Smooth muscle cell (in vitro differentiated cells): ENCODE results near the gene SEMA4D. TPM values are rescaled to one million over a fixed set of nuclear protein-coding genes. Genes with fewer than 3 reads are reported as not detected.

ENCODE experiments used
- DNase-seq: peaks from one replicate; lab custom pipeline; 2025; ENCODE audit not compliant: unreplicated experiment; lab: John Stamatoyannopoulos, UW
- H2AFZ ChIP-seq: fragments of 200-600 bp; sonication (generic); 2 replicates; pipeline ENCODE4 v1.6.0; 2016; ENCODE audit warnings: antibody characterized with exemption, low read depth, mild to moderate bottlenecking
- H3F3A ChIP-seq: fragments of 200-600 bp; sonication (generic); 2 replicates; pipeline ENCODE4 v1.6.0; 2017; ENCODE audit warnings: antibody characterized with exemption, low read depth
- H3K27ac ChIP-seq: fragments of 200-600 bp; sonication (generic); 2 replicates; pipeline ENCODE4 v1.5.1; 2016; ENCODE audit warnings: low read depth, mild to moderate bottlenecking
- H3K27me3 ChIP-seq: fragments of 200-600 bp; sonication (generic); 2 replicates; pipeline ENCODE4 v1.6.1; 2016; ENCODE audit warnings: low read depth, mild to moderate bottlenecking
- H3K36me3 ChIP-seq: fragments of 200-600 bp; sonication (generic); 2 replicates; pipeline ENCODE4 v1.5.1; 2016; ENCODE audit warnings: low read depth
- H3K4me1 ChIP-seq: fragments of 200-600 bp; sonication (generic); 2 replicates; pipeline ENCODE4 v1.5.1; 2016; ENCODE audit warnings: low read depth
- H3K4me2 ChIP-seq: fragments of 200-600 bp; sonication (generic); 2 replicates; pipeline ENCODE4 v1.6.0; 2016; ENCODE audit warnings: mild to moderate bottlenecking
- H3K4me3 ChIP-seq: fragments of 200-600 bp; sonication (generic); 2 replicates; pipeline ENCODE4 v1.5.1; 2016; ENCODE audit warnings: mild to moderate bottlenecking
- H3K79me2 ChIP-seq: fragments of 200-600 bp; sonication (generic); 2 replicates; pipeline ENCODE4 v1.6.0; 2016; ENCODE audit warnings: low read depth, mild to moderate bottlenecking
- H3K9ac ChIP-seq: fragments of 200-600 bp; sonication (generic); 2 replicates; pipeline ENCODE4 v1.6.0; 2016; ENCODE audit warnings: low read depth
- H3K9me3 ChIP-seq: fragments of 200-600 bp; sonication (generic); replicated peaks from 2 replicates; pipeline ENCODE4 v1.5.1; 2016; ENCODE audit warnings: low read depth
- H4K20me1 ChIP-seq: fragments of 200-600 bp; sonication (generic); 2 replicates; pipeline ENCODE4 v1.6.0; 2016; ENCODE audit warnings: low read depth
- WGBS: methylation state at CpG from one replicate; pipeline ENCODE4 v1.1.7; 2016; ENCODE audit warnings: low lambda C conversion rate; 5-methylcytosine and 5-hydroxymethylcytosine counted together
- polyA plus RNA-seq: library from polyadenylated mRNA; unstranded; fragments of >200 nt; fragmentation: Nextera tagmentation; extraction: Ambion mirVana; gene quantifications from 2 replicates; pipeline ENCODE4 v1.2.1, GENCODE V29; 2016
- total RNA-seq: library from RNA; depleted of rRNA; stranded (reverse); fragments of >200 nt; gene quantifications from 2 replicates; pipeline ENCODE4 v1.2.3, GENCODE V29; 2014
- TF ChIP-seq, protein P1 (sequence below): fragments of 200-600 bp; sonication (generic); IDR thresholded peaks from 2 replicates; pipeline ENCODE4 v1.5.1; 2017; ENCODE audit warnings: borderline replicate concordance, mild to moderate bottlenecking, antibody characterized with exemption; ENCODE audit not compliant: insufficient read depth, poor library complexity, severe bottlenecking

The SEMA4D gene
- total and polyA plus RNA-seq, 2 experiments from 2014 or later, result 0.63 to 2.7 TPM

DNA sequence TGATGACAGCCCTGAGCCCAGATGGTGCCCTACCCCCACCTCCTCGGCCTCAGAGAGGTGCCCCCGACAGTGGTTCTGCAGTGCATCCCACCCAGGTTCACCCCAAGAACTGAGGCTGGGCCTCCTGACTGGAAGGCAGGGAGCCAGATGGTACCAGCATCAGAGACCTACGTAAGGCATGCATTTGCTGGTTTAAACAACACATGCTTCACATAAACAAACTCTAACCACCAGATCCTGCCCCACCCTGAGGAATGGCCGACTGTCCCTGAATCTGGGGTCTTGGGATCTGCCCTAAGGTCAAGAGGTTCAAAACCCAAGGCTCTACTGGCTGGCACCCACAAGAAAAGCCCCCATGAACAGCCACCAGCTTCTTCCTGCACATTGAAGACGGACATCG lies 106.3 kb downstream of the SEMA4D start:
- 85% methylated on average over 6 of the region's 6 CpGs for WGBS
- Histone ChIP-seq H3K79me2 (no peaks in the 10 kb centered on the region), H3K9me3 (no peaks in the 10 kb centered on the region), H3K36me3 (no peaks in the 10 kb centered on the region), H3K27me3 (no peaks in the 10 kb centered on the region), H3K4me1 (no peaks in the 10 kb centered on the region), H3K9ac (no peak overlapping the region), H3K4me2 (no peak overlapping the region), H4K20me1 (no peaks in the 10 kb centered on the region), H3K4me3 (no peak overlapping the region), H2AFZ (no peak overlapping the region), H3K27ac (no peak overlapping the region), H3F3A (no peaks in the 10 kb centered on the region)
- TF ChIP-seq, protein P1, sequence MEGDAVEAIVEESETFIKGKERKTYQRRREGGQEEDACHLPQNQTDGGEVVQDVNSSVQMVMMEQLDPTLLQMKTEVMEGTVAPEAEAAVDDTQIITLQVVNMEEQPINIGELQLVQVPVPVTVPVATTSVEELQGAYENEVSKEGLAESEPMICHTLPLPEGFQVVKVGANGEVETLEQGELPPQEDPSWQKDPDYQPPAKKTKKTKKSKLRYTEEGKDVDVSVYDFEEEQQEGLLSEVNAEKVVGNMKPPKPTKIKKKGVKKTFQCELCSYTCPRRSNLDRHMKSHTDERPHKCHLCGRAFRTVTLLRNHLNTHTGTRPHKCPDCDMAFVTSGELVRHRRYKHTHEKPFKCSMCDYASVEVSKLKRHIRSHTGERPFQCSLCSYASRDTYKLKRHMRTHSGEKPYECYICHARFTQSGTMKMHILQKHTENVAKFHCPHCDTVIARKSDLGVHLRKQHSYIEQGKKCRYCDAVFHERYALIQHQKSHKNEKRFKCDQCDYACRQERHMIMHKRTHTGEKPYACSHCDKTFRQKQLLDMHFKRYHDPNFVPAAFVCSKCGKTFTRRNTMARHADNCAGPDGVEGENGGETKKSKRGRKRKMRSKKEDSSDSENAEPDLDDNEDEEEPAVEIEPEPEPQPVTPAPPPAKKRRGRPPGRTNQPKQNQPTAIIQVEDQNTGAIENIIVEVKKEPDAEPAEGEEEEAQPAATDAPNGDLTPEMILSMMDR, result no peak
- no peak for DNase-seq

DNA sequence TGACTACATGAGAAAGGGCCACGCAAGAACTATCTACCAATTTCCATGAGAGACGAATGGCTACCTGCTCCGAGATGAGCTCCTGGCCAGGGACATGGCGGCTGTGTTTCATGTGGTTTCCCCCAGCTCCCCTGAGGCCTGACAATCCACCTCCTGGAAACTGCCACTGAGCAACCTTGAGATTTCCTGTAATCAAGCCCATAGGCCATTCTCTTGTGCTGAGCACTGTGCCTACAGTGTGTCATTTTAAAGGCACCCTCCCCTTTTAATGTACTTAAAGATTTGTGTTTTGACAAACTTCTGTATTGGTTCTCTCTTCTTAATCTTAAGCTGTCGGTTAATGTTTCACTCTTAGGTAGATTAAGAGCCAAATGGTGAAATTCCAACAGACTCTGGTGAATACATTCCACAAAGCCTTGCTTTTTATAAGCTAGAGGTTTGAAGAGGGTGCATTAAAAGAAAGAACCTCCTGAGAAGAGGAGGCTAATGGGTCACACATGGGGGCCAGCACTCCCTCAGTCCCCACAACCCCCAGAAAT lies 107.3 kb downstream of the SEMA4D start:
- Histone ChIP-seq H3K4me1 (no peaks in the 10 kb centered on the region), H4K20me1 (no peaks in the 10 kb centered on the region), H3K4me2 (no peak overlapping the region), H2AFZ (no peak overlapping the region), H3K9me3 (no peaks in the 10 kb centered on the region), H3K4me3 (no peak overlapping the region), H3K27me3 (no peaks in the 10 kb centered on the region), H3K79me2 (no peaks in the 10 kb centered on the region), H3K27ac (no peak overlapping the region), H3K9ac (no peak overlapping the region), H3K36me3 (no peaks in the 10 kb centered on the region), H3F3A (no peaks in the 10 kb centered on the region)
- WGBS, result 96% methylated on average over 5 of the region's 5 CpGs
- TF ChIP-seq, protein P1, result no peak
- no peak for DNase-seq

DNA sequence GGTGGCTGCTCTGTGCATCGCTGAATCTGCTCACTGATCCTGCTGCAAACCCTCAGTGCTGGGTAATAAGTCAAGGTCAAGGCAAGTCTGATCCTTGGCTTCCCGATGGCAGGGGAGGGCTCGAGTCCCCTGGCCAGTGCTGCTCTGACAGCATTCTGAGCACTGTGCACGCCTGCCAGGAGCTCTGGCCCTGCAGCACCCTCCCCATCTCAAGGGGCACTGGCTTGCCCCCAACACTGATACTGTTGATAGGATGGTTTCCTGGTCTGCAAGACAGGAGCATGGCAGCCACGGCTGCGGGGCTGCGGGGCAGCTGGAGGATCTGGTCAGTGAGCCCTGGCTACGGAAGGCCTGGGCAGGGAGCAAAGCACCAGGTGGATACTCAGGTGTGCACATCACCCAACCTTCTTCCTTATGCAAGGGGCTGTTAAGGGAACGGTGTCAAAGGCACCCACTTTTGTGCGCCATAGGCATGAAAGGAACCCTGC lies 107.8 kb downstream of the SEMA4D start:
- Histone ChIP-seq H3K9ac (no peak overlapping the region), H3K27ac (no peak overlapping the region), H3K9me3 (no peaks in the 10 kb centered on the region), H2AFZ (no peak overlapping the region), H3K27me3 (no peaks in the 10 kb centered on the region), H3K4me1 (no peaks in the 10 kb centered on the region), H3K79me2 (no peaks in the 10 kb centered on the region), H4K20me1 (no peaks in the 10 kb centered on the region), H3K4me3 (no peak overlapping the region), H3F3A (no peaks in the 10 kb centered on the region), H3K36me3 (no peaks in the 10 kb centered on the region), H3K4me2 (no peak overlapping the region)
- no peak for DNase-seq
- TF ChIP-seq, protein P1, result no peak
- 89% methylated on average over 10 of the region's 10 CpGs for WGBS

DNA sequence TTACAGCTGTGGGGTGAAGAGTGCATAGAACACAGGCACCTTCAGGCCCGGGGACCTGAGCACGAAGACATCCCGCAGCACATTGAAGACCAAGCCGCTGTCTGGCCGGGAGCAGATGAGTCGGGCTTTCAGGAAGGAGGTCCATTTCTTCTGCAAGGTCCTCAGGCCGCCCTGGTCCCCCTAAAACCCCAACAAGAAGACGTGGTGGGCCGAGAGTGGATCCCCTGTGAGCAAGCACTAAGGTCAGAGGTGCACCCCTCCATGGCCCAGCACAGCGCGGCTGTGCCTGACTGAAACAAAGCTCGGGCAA lies 109.1 kb downstream of the SEMA4D start:
- H3K9ac ChIP-seq, result no peak overlapping the region
- H3K27ac ChIP-seq, result no peak overlapping the region
- WGBS, result 96% methylated on average over 12 of the region's 12 CpGs
- no peaks in the 10 kb centered on the region for H3K27me3 ChIP-seq
- no peaks in the 10 kb centered on the region for H3K9me3 ChIP-seq
- H3K79me2 ChIP-seq, result no peaks in the 10 kb centered on the region
- H3K36me3 ChIP-seq, result no peaks in the 10 kb centered on the region
- no peaks in the 10 kb centered on the region for H3K4me1 ChIP-seq
- H4K20me1 ChIP-seq, result no peaks in the 10 kb centered on the region
- H2AFZ ChIP-seq, result no peak overlapping the region
- TF ChIP-seq, protein P1, result no peak
- no peak overlapping the region for H3K4me3 ChIP-seq
- no peak for DNase-seq
- H3K4me2 ChIP-seq, result no peak overlapping the region
- H3F3A ChIP-seq, result no peaks in the 10 kb centered on the region
